Measurements from ENCODE around the gene TBX2. TPM values are rescaled to one million over a fixed set of nuclear protein-coding genes. Genes with fewer than 3 reads are reported as not detected.

TBX2 gene
- total and polyA plus RNA-seq, 9 of the 15 experiments (the other 6 are each of a cell fraction or from before 2014, with no cell fraction given), result 0.18 TPM; not detected in 8

- Histone ChIP-seq H4K20me1 (replicated peaks; ENCODE audit: control insufficient read depth, insufficient read depth, low read length) (no peaks in the 10 kb centered on the region), H3K9me3 (replicated peaks; ENCODE audit: control insufficient read depth, insufficient read depth, low read depth, low read length) (no peaks in the 10 kb centered on the region), H3K79me2 (ENCODE audit: control insufficient read depth, insufficient read depth, low read length) (no peaks in the 10 kb centered on the region), H3K27me3 (ENCODE audit: control insufficient read depth in 2 of 2, insufficient read depth in 2 of 2, low read length in 2 of 2) (peaks cover 4 to 28% of the 10 kb centered on the region in 2 experiments; a peak in 4 of 5 replicates), H3K4me1 (replicated peaks in 1 of 2; ENCODE audit: control insufficient read depth in 2 of 2, insufficient read depth in 2 of 2, low read length in 2 of 2) (no peaks in the 10 kb centered on the region), H3K9me1 (ENCODE audit: control insufficient read depth, insufficient read depth, low read length) (no peaks in the 10 kb centered on the region), H3K4me2 (ENCODE audit: insufficient read depth, low read length) (no peak overlapping the region), H3K36me3 (ENCODE audit: control insufficient read depth, insufficient read depth, low read length) (no peaks in the 10 kb centered on the region), H3K9ac (ENCODE audit: insufficient read depth in 1 of 2, low read depth in 2 of 2, low read length in 2 of 2) (no peak overlapping the region), H3K27ac (ENCODE audit: extremely low read depth, low read depth, low read length) (no peak overlapping the region), H2AFZ (ENCODE audit: low read depth, low read length) (no peak overlapping the region), H3K4me3 (no peak overlapping the region)
- ChIA-PET CTCF (ENCODE audit: low intra/inter-chr PET ratio) (no interaction called here), POLR2A (interaction anchor here (0.6 kb wide), 2 partner anchors 32 to 1314 kb away, joined by 3 to 4 read pairs; no protein-coding TSS in a partner anchor)
- BruUV-seq (replicated peaks), result no TSS peak
- DNase-seq (ENCODE audit: extremely low read depth in 1 of 4, low spot score in 3 of 4) (peak in 1 of 4 experiments; percentile 1), FAIRE-seq (no peak), ATAC-seq (no peak)
- under 1% methylated on average over 10 of the region's 10 CpGs for WGBS (ENCODE audit: insufficient coverage, low coverage, missing lambda C conversion rate)
- intact Hi-C loops (cut with micrococcal nuclease), result no loop called here
- in situ Hi-C loops (cut with MboI), result loop anchor here (5.0 to 10.0 kb wide), 2 partner anchors 128 to 421 kb away; no protein-coding TSS in a partner anchor
- TF ChIP-seq, protein P1, sequence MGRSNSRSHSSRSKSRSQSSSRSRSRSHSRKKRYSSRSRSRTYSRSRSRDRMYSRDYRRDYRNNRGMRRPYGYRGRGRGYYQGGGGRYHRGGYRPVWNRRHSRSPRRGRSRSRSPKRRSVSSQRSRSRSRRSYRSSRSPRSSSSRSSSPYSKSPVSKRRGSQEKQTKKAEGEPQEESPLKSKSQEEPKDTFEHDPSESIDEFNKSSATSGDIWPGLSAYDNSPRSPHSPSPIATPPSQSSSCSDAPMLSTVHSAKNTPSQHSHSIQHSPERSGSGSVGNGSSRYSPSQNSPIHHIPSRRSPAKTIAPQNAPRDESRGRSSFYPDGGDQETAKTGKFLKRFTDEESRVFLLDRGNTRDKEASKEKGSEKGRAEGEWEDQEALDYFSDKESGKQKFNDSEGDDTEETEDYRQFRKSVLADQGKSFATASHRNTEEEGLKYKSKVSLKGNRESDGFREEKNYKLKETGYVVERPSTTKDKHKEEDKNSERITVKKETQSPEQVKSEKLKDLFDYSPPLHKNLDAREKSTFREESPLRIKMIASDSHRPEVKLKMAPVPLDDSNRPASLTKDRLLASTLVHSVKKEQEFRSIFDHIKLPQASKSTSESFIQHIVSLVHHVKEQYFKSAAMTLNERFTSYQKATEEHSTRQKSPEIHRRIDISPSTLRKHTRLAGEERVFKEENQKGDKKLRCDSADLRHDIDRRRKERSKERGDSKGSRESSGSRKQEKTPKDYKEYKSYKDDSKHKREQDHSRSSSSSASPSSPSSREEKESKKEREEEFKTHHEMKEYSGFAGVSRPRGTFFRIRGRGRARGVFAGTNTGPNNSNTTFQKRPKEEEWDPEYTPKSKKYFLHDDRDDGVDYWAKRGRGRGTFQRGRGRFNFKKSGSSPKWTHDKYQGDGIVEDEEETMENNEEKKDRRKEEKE (IDR thresholded peaks at IDR 0.05; ENCODE audit: borderline replicate concordance in 1 of 2, control insufficient read depth in 1 of 2, low read depth in 2 of 2, low read length in 1 of 2), result 0 out of 4 replicates have a peak, but pooled peaks of 1 of the 2 experiments have one; percentile 11
- no peak for TF ChIP-seq SPI1 (IDR thresholded peaks at IDR 0.05; ENCODE audit: borderline replicate concordance, low read depth, low read length)
- TF ChIP-seq ZBTB11 (CRISPR knock-in tag; IDR thresholded peaks at IDR 0.05), result peak in 1 of 3 experiments; percentile 93; a peak in 2 of 6 replicates
- TF ChIP-seq ZNF695 (CRISPR knock-in tag; IDR thresholded peaks at IDR 0.05), result no peak
- TF ChIP-seq, protein P2, sequence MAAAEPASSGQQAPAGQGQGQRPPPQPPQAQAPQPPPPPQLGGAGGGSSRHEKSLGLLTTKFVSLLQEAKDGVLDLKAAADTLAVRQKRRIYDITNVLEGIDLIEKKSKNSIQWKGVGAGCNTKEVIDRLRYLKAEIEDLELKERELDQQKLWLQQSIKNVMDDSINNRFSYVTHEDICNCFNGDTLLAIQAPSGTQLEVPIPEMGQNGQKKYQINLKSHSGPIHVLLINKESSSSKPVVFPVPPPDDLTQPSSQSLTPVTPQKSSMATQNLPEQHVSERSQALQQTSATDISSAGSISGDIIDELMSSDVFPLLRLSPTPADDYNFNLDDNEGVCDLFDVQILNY (CRISPR knock-in tag; IDR thresholded peaks at IDR 0.05), result no peak
These were observed 24.5 kb downstream of the TBX2 start for GRCh38 chr17:61423967-61424649.
